GM23248 (cell line): ENCODE results near the gene PTK6. TPM values are rescaled to one million over a fixed set of nuclear protein-coding genes. Genes with fewer than 3 reads are reported as not detected.

Experiments used
- DNase-seq: peaks from one replicate; pipeline ENCODE4 v3.0.0-alpha.2; 2015
- H2AFZ ChIP-seq: fragments of 200-600 bp; sonication (generic); 2 replicates; pipeline ENCODE4 v1.6.1; 2016; ENCODE audit warnings: antibody characterized with exemption
- H3F3A ChIP-seq: fragments of 200-600 bp; sonication (generic); 2 replicates; pipeline ENCODE4 v1.6.1; 2016; ENCODE audit warnings: mild to moderate bottlenecking, antibody characterized with exemption, mixed run types; ENCODE audit not compliant: insufficient read depth
- H3K27ac ChIP-seq: fragments of 200-600 bp; sonication (generic); 2 replicates; pipeline ENCODE4 v1.5.1; 2016; ENCODE audit warnings: mild to moderate bottlenecking
- H3K27me3 ChIP-seq: fragments of 200-600 bp; sonication (generic); replicated peaks from 2 replicates; pipeline ENCODE4 v1.6.1; 2016; ENCODE audit warnings: mild to moderate bottlenecking; ENCODE audit not compliant: insufficient read depth
- H3K36me3 ChIP-seq: fragments of 200-600 bp; sonication (generic); 2 replicates; pipeline ENCODE4 v1.6.1; 2016; ENCODE audit warnings: low read depth, mild to moderate bottlenecking
- H3K4me1 ChIP-seq: fragments of 200-600 bp; sonication (generic); 2 replicates; pipeline ENCODE4 v1.6.1; 2016; ENCODE audit warnings: mild to moderate bottlenecking; ENCODE audit not compliant: insufficient read depth
- H3K4me2 ChIP-seq: fragments of 200-600 bp; sonication (generic); one replicate; pipeline ENCODE4 v1.6.1; 2016; ENCODE audit warnings: mild to moderate bottlenecking; ENCODE audit not compliant: unreplicated experiment
- H3K4me3 ChIP-seq: fragments of 200-600 bp; sonication (generic); 2 replicates; pipeline ENCODE4 v1.5.1; 2016; ENCODE audit warnings: mild to moderate bottlenecking
- H3K79me2 ChIP-seq: fragments of 200-600 bp; sonication (generic); 2 replicates; pipeline ENCODE4 v1.6.1; 2016; ENCODE audit warnings: mild to moderate bottlenecking; ENCODE audit not compliant: insufficient read depth
- H3K9ac ChIP-seq: fragments of 200-600 bp; sonication (generic); 2 replicates; pipeline ENCODE4 v1.6.1; 2016; ENCODE audit warnings: mild to moderate bottlenecking
- H3K9me2 ChIP-seq: fragments of 200-600 bp; sonication (generic); 2 replicates; pipeline ENCODE4 v1.6.1; 2016; ENCODE audit warnings: mixed run types, mild to moderate bottlenecking, moderate library complexity; ENCODE audit not compliant: insufficient read depth
- H3K9me3 ChIP-seq: fragments of 200-600 bp; sonication (generic); one replicate; pipeline ENCODE4 v1.6.1; 2017; ENCODE audit warnings: low read depth
- H4K20me1 ChIP-seq: fragments of 200-600 bp; sonication (generic); 2 replicates; pipeline ENCODE4 v1.6.0; 2016; ENCODE audit not compliant: insufficient read depth
- EZH2 ChIP-seq: fragments of 200-600 bp; sonication (generic); IDR thresholded peaks from 2 replicates; pipeline ENCODE4 v1.6.1; 2018; ENCODE audit warnings: antibody characterized with exemption, mild to moderate bottlenecking; ENCODE audit not compliant: insufficient read depth, poor library complexity, severe bottlenecking
- EZH2phosphoT487 ChIP-seq: fragments of 200-600 bp; sonication (generic); IDR thresholded peaks from 2 replicates; pipeline ENCODE4 v1.6.1; 2018; ENCODE audit warnings: antibody characterized with exemption, moderate library complexity, mild to moderate bottlenecking, low read depth; ENCODE audit not compliant: insufficient read depth
- WGBS, 2 experiments: methylation state at CpG; one replicate each; pipeline ENCODE4 v1.1.6; 2015 to 2017; ENCODE audit warnings: low lambda C conversion rate in 2 of 2, low coverage in 1 of 2; ENCODE audit errors: missing lambda C conversion rate in 2 of 2; 5-methylcytosine and 5-hydroxymethylcytosine counted together
- in situ Hi-C: fragments of 300-500 bp; cut with MboI; formaldehyde crosslinking; loops from 2 replicates; pipeline ENCODE4 v1.15.0; 2020
- polyA plus RNA-seq: library from polyadenylated mRNA; unstranded; fragments of >200 nt; fragmentation: Nextera tagmentation; extraction: Ambion mirVana; gene quantifications from 2 replicates; pipeline ENCODE4 v1.2.1, GENCODE V29; 2016
- total RNA-seq: library from RNA; depleted of rRNA; stranded (reverse); fragments of >200 nt; shearing (Covaris generic); gene quantifications from 2 replicates; pipeline ENCODE4 v1.2.3, GENCODE V29; 2014; rRNA removed

The PTK6 gene
- 0.13 TPM in 1 of 2 replicates, not detected in the other for total RNA-seq
- 0.06 TPM in 1 of 2 replicates, not detected in the other for polyA plus RNA-seq

GRCh38 chr20:63536997-63537524 is at the start of gene PTK6:
PTK6 (minus strand) TSS chr20:63537376; CDS start chr20:63537314, 62 bp downstream.
- in situ Hi-C loops: no loop called here
- no peak for DNase-seq
- Histone ChIP-seq H2AFZ (peak within 1 kb of the TSS; percentile 72), H3F3A (no peaks in the 10 kb centered on the region), H3K27me3 (no peaks in the 10 kb centered on the region), H3K27ac (no peak within 1 kb of the TSS), H3K79me2 (no peaks in the 10 kb centered on the region), H3K9me2 (no peaks in the 10 kb centered on the region), H4K20me1 (no peaks in the 10 kb centered on the region), H3K4me2 (peak within 1 kb of the TSS; percentile 38), H3K36me3 (no peaks in the 10 kb centered on the region), H3K4me1 (no peaks in the 10 kb centered on the region), H3K9me3 (no peaks in the 10 kb centered on the region), H3K4me3 (peak within 1 kb of the TSS; percentile 22; the same call in 1 of the 2 replicates), H3K9ac (no peak within 1 kb of the TSS)
- no peak for TF ChIP-seq EZH2
- no peak for TF ChIP-seq EZH2phosphoT487
- WGBS, 2 experiments: 81 to 88% methylated on average over 22 to 29 of the region's 29 CpGs

DNA sequence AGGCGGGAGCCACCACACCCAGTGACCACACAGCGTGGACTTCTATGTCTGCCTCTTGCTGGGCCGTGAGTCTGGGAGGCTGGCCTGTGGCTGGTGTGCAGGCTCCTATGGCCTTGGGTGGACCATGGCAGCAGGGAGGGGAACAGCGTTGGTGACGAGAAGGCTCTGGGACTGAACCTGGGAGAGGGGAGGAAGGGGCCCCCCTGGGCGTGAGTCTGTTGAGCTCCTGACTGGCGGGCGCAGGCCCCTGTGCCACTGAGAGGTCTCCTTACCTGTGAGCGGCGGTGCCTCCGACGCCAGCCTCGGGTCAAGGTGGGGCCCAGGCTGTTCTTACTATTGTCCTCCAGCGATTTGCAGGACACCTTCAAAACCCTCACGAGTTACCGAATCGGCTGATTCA is 49.6 kb upstream of the PTK6 start:
- WGBS, 2 experiments: 98% methylated on average over 17 of the region's 17 CpGs

DNA sequence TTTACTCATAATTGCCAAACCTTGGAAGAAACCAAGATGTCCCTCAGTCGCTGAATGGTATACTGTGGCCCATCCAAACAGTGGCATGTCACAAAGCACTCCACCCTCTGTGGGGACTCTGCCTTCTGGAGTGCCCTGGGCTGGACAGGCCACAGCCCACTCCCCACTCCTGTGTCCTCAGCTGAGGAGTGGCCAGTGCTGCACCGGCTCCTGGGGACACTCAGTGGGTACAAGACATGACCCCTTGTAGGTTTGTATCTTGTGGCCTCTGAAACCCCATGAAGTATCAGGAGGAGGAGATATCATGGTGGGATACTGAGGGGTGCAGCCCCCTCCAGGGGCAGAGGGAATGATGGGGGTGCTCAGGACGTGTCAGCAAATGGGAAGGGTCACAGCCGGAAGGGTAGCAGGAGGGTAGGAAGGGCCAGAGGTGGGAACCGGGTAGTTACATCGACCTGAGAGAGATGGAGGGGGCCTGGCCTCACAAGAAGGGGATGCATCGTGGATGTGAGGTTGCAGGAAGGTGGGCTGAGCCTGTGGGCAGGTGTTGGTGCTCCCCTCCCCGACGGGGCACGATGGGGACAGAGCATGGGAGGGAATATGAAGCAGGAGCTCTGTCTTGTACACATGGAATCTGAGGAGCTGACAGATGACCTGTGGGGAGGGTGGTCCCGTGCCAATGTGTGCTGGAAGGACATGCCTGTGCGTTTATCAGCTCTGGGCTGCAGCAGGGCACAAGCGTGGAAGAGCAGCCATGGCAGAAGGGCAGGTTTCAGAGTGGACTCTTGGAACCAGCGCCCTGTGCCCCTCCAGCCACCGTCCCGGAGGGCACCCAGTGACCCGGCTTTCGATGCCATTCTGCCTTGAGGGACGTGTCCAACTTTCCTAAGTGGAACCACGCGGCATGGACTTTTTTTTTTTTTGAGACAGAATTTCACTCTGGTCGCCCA is 48.7 kb upstream of the PTK6 start:
- Histone ChIP-seq H3K9me3 (no peaks in the 10 kb centered on the region), H3K4me2 (no peak overlapping the region), H3K4me1 (no peaks in the 10 kb centered on the region), H3K27ac (no peak overlapping the region), H3K36me3 (peaks cover 6% of the 10 kb centered on the region; the same call in 1 of the 2 replicates), H4K20me1 (no peaks in the 10 kb centered on the region), H3F3A (no peaks in the 10 kb centered on the region), H3K4me3 (no peak overlapping the region), H3K27me3 (no peaks in the 10 kb centered on the region), H3K79me2 (no peaks in the 10 kb centered on the region), H3K9me2 (no peaks in the 10 kb centered on the region), H2AFZ (no peak overlapping the region), H3K9ac (no peak overlapping the region)
- in situ Hi-C loops: no loop called here
- DNase-seq: no peak
- TF ChIP-seq EZH2phosphoT487 (no peak), EZH2 (no peak)
- 40 to 43% methylated on average over 21 to 22 of the region's 22 CpGs for WGBS, 2 experiments

More for the DNA sequence above, 49.6 kb upstream of the PTK6 start:
- Histone ChIP-seq H4K20me1 (no peaks in the 10 kb centered on the region), H3K9me2 (no peaks in the 10 kb centered on the region), H3K4me2 (no peak overlapping the region), H3K27ac (no peak overlapping the region), H3K27me3 (no peaks in the 10 kb centered on the region), H3F3A (no peaks in the 10 kb centered on the region), H3K4me3 (no peak overlapping the region), H2AFZ (no peak overlapping the region), H3K79me2 (no peaks in the 10 kb centered on the region), H3K9ac (no peak overlapping the region), H3K36me3 (peaks cover 6% of the 10 kb centered on the region; the same call in 1 of the 2 replicates), H3K9me3 (no peaks in the 10 kb centered on the region), H3K4me1 (no peaks in the 10 kb centered on the region)
- in situ Hi-C loops: no loop called here
- no peak for TF ChIP-seq EZH2
- TF ChIP-seq EZH2phosphoT487: no peak
- DNase-seq: no peak

GRCh38 chr20:63582382-63583063 is 45.3 kb upstream of the PTK6 start:
- TF ChIP-seq EZH2phosphoT487 (no peak), EZH2 (no peak)
- no peaks in the 10 kb centered on the region for H3K79me2 ChIP-seq
- 79 to 81% methylated on average over 23 of the region's 23 CpGs for WGBS, 2 experiments
- no peak overlapping the region for H3K4me3 ChIP-seq
- H3K9me3 ChIP-seq: no peaks in the 10 kb centered on the region
- no peaks in the 10 kb centered on the region for H4K20me1 ChIP-seq
- DNase-seq: no peak
- no peak overlapping the region for H3K4me2 ChIP-seq
- in situ Hi-C loops: no loop called here
- no peaks in the 10 kb centered on the region for H3F3A ChIP-seq
- no peaks in the 10 kb centered on the region for H3K27me3 ChIP-seq
- no peaks in the 10 kb centered on the region; the same call in 1 of the 2 replicates for H3K36me3 ChIP-seq
- 0 out of 2 replicates have a peak overlapping the region, but pooled peaks have one; percentile 15 for H2AFZ ChIP-seq
- H3K4me1 ChIP-seq: no peaks in the 10 kb centered on the region
- H3K27ac ChIP-seq: no peak overlapping the region
- H3K9me2 ChIP-seq: no peaks in the 10 kb centered on the region
- H3K9ac ChIP-seq: no peak overlapping the region
